Embryonic facial prominence (tissue), 1 donor: ENCODE data around the gene PAPOLG.
"Not testable (repeated sequence)": the region's sequence is repeated elsewhere in the genome, so short reads cannot be mapped to it uniquely, and the experiment has no call there.

Experiments used
- DNase-seq: peaks from one replicate; pipeline ENCODE4 v3.0.0-alpha.2; 2016; ENCODE audit errors: extremely low spot score

Gene PAPOLG

DNA sequence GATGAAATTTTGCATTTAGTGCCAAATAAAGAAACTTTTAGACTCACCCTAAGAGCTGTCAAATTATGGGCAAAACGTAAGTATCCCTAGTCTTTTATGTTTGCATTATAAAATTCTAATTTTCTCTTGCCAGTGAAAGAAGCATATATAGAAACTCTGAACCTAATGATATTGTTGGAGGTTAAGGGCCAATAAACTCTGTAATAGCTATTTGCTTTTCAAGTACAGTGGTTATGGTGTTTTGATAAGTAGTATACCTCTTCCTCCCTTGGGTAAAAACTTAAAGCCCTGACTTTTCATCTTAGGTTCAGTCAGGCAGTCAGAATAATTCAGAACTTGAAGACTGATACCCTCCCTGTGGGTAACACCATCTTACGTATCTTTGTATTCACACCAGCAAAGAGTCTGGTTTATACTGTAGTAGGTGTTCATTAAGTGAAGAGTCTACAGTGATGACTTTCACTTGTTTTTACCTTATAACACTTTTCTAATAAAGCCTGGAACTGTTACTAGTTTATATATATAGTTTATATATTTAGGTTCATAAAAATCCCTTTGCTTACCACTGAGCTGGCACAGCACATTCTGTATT is 19.1 kb downstream of the PAPOLG start:
- DNase-seq, result no peak

DNA sequence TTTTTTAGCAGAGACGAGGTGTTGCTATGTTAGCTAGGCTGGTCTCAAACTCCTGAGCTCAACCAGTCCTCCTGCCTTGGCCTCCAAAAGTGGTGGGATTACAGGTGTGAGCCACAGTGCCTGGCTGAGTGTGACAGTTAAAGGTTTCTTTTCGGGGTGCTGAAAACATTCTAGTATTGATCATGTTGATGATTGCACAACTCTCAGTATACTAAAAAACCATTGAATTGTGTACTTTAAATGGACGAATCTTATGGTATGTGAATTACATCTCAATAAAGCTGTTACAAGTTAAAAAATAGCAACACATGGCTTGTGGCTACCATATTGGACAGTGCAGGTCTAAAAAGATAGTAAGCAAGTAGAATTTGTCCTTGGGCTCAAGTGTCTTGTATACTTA is 22.3 kb downstream of the PAPOLG start:
- no peak for DNase-seq

DNA sequence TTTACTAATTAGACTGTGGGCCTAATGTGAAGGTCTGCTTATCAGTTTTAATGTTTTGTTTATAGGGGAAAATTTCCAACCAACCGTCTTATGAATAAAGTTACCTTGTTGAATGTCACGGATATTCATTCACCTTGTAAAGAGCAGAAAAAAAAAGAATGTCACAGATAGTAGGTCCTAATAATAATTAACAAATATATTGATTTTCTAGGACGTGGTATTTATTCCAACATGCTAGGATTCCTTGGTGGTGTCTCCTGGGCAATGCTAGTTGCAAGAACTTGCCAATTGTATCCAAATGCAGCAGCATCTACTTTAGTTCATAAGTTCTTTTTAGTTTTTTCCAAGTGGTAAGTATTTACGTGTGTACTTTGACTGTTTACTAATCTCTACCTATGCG is 23.4 kb downstream of the PAPOLG start:
- DNase-seq, result no peak

DNA sequence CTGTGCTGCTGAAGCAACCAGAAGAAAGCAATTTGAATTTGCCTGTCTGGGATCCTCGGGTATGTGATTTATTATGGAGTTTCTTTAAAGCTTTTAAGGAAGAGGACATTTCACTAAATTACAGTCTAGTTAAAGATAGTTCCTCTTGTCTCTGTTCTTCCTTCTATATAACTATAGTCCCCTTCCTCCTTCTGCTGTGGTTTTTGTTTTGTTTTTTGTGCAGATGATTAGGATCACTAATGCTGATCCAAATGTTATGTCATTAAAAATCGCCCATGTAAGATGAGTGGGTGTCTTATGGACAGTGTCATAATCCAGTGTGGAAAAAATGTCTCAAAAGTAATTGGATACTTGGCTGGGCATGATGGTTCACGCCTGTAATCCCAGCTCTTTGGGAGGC is 24.7 kb downstream of the PAPOLG start:
- no peak for DNase-seq

DNA sequence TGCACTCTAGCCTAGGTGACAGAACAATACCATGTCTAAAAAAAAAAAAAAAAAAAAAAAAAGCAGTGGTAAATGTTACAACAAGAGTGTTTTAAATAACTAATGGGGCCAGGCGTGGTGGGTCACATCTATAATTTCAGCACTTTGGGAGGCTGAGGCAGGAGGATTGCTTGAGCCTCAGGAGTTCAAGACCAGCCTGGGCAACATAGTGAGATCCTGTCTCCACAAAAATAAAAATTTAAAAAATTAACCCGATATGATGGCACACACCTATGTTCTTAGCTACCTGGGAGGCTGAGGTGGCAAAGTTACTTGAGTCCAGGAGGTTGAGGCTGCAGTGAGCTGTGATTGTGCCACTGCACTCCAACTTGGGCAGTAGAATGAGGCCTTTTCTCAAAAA is 37.1 kb downstream of the PAPOLG start:
- DNase-seq, result no peak

DNA sequence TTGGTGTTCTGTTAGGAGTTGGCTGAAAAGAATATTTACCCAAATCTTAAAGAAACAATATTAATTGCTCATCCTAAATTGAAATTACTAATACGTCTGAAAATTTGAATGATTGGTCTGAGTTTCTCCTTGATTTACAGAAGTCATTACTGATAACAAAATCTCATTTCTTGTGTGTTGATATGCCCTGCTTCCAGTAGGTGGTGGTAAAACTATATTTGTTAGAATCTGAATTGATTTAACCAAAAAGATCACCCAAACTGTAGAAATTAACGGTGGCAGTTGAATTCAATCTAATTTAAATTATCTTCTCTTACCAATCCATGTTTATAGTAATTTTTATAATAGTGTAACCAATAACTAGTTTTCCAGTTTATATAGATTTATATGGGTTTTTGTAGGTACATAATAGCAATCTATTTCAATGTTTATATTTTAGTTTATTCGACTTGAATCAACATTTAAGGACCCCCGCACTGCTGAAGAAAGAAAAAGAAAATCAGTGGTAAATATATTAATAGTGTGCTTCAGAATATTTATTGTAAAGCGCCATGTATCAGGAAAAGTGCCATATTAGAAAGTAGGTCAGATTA is 38.3 kb downstream of the PAPOLG start:
- no peak for DNase-seq

DNA sequence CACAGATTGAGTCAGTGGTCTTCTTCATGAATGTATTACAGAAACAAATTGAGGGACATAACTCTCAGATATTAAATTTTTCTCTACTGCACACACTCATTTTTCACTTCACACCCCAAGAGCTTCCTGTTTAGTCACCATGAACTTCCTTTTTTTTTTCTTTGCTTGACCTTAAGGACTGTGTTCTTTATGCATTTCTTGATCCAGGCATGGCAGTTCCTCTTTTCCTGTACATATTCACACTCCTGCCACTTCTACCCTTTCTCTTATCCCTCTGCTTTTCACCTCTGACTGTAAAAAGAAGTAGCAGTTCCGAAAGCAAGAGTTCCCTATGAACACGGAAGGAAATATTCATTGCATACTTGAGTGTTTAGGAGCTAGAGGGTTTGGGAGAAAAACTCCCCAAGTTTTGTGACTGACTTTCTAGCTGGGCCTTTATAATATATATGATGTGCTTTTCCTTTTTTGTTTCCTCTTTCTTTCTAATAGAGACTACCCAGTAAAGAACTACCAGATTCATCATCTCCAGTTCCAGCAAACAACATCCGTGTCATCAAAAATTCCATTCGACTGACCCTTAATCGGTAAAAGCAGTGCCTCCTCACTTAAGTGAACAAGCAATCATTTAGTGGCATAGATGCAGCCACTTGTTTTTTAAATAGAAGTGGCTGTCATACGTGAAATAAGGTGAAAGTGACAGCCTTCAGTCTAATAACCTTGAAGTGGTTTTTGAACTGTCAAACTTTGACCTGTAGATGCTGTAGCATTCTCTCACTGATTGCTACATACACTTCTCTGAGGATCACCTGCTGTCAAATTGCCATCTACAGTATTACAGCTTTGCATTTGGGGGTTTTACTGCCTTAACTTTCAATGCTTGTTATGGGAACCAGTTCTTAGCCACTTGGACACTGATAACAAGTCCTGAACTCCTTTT is 40.8 kb downstream of the PAPOLG start:
- DNase-seq, result no peak

DNA sequence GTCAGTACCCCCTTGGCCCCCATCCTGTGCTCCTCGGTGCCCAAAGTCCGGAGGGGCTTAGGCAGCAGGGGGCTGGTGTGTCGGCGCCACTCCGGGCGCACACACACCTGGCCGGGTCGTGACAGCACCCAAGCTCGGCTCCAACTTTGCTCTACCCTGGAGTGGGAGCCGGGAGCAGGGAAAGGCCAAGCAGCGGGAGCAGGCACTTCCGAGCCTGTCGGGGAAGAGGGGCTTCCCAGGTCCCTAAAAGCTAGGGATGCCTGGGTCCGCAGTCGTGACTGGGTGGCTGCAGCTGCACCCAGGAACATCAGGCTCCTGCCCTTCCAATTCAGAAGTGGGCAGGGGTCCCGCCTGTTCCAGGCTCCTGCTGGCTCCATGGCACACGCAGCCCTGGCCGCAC is 48.4 kb downstream of the PAPOLG start:
- no peak for DNase-seq

DNA sequence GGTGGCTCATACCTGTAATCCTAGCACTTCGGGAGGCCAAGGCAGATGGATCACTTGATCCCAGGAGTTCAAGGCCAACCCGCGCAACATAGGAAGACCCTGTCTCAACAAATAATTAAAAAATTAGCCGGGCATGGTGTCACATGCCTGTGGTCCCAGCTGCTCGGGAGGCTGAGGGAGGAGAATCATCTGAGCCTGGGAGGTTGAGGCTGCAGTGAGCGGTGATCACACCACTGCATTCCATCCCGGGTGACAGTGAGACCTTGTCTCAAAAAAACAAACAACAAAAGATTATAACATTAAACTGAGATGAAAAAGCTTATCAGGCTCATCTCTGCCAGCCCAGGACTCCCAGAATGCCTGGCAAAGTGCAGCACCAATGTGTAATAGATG is 50.5 kb downstream of the PAPOLG start:
- DNase-seq, result no peak

DNA sequence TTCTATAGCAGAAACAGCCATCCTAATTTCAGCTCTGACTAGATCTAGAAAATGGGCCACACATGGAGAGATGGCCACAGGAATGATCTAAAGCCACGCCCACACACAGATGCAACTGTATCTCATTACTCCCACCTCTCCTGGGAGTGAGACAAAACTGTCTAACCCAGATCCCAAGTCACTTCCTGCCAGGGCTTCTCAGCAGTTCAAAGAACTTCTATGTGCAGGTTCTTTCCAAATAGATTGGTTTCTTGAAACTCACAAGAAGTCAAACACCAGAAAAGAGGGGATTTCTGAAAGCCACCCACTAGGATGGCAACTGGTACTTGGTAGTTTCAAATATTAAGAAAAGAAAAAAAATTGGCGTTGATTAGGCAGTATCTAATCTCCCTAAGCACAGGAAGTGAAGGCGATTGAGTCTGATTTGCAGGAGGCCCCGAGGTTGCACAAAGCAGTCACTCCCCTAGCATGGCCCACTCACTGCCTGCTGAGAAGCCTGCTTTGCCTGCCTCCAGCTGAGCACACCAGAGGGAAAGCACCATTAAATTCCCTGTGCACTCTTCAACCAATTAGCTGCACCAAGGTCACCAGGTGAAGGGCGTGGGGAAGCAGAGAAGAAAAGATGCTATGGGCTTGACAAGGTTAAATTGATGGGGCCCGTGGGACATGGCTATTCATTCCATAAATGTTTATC is 51.1 kb downstream of the PAPOLG start:
- DNase-seq, result no peak

DNA sequence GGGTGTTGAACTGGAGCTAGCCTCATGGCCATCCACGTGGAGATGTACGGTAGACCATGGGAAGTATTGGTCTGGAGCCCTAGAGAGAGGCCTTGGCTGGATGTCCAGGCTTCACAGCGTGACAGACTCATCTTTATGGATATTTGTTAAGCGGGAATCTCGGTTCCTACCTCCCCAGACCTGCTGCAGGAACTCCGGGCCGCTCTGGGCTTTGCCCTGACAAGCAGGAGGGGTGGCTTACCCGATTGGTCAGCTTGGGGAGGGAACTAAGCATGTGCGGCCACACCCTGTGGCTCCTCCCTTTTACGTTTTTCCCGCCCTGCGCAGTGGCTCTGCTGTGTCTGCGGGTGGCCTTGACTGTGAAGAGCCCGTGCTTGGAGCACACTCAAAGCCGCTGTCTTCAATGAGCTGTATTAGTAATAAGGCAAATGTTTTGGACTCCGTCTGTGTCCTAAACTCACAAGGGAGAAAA is 52.3 kb downstream of the PAPOLG start:
- DNase-seq, result no peak

DNA sequence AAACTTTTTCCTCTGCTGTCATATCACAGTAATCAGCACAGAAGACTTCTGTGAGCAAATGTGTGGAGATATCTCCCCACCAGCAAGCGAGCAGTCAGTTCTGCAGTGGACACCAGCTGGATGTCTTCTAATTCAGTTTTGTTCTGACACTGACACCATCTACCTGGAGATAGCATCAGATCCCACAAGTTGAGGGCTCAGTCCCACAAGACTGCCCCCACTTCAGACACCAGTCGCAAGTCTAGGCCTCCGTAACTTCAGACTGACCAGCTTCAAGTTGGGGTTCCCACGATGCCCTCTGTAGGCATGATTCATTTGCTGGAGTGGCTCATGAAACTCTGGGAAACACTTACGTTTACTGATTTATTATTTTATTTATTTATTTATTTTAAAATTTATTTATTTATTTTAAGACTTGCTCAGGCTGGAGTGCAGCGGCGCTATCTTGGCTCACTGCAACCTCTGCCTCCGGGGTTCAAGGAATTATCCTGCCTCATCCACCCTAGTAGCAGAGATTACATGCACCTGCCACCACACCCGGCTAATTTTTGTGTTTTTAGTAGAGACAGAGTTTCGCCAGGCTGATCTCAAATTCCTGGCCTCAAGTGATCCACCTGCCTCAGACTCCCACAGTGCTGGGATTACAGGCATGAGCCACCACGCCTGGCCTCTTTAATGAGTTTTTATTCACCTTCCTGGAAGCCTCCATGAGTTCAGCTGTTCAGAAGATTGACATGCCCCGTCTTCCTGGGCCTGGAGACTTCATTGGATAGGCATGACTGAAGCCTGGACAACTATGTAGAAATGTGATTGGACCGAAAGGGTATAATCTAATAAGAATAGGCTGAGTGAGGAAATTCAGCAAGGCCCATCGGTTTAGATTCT is 55.7 kb downstream of the PAPOLG start:
- no peak for DNase-seq

DNA sequence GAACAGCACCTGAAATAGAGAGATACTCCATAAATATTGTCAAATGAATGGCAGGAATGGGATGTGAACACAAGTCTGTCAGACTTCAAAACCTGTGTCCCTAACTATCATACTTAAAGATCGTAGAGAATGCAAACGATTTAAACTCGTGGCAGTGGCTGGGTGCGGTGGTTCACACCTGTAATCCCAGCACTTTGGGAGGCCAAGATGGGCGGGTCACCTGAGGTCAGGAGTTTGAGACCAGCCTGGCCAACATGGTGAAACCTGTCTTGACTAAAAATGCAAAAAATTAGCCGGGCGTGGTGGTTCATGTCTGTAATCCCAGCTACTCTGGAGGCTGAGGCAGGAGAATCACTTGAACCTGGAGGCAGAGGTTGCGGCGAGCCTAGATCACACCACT is 61.1 kb downstream of the PAPOLG start:
- DNase-seq, result not testable (repeated sequence)

DNA sequence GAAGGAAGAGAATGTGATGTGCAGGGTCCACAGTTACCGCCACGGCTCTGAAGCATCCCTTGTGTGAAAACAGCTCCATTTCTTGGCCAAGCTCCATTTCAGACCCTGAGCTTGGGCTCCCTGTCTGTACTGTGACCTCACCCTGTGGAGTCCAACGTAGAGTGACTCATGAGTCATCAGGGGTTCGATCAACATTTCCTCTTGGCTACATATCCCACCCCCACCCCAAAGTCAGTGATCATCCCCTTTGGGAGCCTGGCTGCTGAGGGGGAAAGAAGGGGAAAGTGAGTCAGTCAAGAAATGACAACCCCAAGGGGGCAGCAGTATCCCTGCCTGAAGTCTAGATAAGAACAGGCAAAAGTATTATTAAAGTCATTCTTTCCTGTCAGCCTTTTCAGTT is 62.2 kb downstream of the PAPOLG start:
- no peak for DNase-seq

DNA sequence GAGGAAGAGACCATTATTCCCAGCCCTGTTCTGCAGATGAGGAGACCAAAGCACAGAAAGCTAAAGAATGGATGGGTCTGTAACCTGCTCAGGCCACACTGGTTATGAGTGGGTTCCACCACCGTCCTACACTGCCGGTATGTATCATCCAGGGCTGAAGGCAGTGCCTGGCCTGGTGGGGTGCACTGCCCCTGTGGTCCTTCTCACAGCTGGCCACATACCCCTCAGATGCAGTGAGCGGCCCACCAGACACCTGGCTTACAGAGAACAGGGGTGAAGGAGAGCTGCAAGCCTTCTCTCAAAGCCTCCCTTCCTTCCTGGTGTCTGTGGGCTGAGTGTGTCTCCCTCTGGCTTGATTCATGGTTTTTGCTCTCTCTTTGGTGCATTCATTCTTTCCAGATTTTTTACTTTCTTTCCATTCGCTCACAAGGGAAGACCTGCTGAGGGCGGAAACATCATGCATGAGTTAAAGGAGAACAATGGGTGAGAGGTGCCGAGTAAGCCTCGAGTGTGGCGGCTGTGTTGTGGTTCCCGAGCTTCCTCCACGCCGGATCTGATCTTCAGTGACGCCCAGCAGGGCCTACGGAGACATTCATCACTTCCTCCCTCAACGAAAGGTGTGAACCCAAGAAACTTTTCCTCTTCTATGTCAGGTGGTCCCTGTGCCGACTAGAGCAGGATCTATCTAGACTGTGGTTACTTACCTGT is 63.2 kb downstream of the PAPOLG start:
- DNase-seq, result no peak

DNA sequence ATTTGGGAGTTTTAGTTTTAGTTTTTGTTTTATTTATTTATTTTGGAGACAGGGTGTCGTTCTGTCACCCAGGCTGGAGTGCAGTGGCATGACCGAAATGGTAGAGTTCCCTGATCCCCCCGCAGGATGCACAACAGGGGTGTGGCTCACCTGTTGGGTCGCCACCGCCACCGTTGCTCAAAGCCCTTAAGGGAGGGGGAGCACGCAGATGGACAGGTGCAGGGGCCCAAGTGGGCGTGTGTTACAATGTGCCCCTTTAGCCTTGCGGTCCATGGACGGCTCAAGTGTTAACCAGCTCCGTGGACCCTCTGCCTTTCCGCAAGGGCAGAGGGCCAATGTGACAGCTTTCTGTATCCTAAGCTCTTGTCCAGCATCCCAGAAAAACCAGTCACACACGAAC is 63.9 kb downstream of the PAPOLG start:
- DNase-seq, result no peak

DNA sequence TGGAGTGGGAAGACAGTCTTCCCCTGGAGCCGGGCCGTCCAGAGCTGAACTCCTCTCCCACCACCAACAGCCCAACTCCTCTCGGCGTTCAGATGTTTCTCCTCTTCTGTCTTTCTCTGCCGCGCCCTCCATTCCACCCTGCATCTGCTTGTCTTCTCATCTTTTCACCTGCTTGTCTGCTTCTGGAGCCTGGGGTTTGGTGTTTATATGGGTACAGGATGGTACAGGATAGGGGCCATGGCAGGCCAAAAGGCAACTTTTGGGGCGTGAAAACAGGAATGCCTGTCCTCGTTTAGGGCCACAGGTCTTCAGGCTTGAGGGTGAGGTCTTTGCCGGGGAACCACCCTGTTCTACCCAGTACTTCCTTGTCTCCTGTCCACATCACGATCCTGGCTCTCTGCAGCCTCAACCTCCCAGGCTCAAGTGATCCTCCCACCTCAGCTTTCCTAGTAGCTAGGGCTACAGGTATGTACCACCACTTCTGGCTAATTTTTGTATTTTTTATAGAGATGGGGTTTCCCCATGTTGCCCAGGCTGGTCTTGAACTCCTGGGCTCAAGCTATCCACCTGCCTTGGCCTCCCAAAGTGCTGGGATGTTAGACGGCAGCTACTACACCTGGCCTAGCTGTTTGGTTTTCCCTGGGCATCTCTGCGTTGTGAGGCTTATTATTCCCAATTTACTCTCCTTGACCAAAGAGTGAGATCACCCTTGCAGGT is 64.5 kb downstream of the PAPOLG start:
- no peak for DNase-seq

DNA sequence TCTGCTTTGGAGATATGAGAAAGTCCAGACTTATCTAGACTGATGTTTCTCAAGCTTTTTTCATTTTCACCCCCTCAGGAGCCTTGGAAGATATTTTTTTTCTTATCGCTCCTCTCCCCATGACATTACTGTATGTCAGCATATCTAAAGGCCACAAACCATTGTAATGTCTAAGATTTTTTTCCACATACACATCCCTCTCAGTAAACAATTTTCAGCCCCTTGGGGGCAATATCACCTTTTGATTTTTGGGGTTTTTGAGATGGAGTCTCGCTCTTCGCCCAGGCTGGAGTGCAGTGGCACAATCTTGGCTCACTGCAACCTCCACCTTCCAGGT is 65.0 kb downstream of the PAPOLG start:
- no peak for DNase-seq

DNA sequence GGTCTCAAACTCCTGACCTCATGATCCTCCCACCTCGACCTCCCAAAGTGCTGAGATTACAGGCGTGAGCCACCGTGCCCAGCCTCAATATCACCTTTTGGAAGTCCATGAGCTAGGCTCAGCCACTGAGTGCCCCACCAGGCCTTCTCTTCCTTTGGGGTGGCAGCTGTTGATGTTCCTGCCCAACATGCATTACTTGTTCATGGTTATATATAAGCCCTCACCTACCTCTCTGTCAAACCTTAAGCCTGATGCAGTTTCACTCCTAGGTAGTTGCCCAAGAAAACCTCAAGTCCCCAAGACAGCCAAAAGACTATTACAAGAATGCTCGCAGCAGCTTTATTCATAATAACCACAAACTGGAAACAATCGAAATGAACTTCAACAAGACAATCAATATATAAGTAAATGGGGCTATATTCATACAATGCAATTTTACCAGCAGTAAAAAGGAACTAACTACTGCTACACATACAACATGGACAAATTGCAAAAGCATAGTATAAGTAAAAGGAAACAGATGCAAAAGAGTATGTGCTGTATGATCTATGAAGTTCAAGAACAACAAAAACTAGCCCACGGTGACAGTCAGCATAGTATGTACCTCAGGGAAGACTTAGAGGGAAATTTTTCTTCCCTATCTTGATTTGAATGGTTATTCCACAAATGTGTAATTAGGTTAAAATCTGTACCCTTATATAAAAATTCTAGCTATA is 65.7 kb downstream of the PAPOLG start:
- no peak for DNase-seq
